Activated CD4-positive, alpha-beta T cell treated with anti-CD3 and anti-CD28 coated beads, Interleukin-2, Interleukin-4, amounts not matched to agents 100 ng/mL and 50 ng/mL, durations not matched to agents 16 hours and 8 hours (primary cell): ENCODE data around the gene CYTH2.

Experiments
- DNase-seq: peaks from one replicate; pipeline ENCODE4 v3.0.0-alpha.2; 2020; ENCODE audit warnings: low spot score

CYTH2 gene

DNA sequence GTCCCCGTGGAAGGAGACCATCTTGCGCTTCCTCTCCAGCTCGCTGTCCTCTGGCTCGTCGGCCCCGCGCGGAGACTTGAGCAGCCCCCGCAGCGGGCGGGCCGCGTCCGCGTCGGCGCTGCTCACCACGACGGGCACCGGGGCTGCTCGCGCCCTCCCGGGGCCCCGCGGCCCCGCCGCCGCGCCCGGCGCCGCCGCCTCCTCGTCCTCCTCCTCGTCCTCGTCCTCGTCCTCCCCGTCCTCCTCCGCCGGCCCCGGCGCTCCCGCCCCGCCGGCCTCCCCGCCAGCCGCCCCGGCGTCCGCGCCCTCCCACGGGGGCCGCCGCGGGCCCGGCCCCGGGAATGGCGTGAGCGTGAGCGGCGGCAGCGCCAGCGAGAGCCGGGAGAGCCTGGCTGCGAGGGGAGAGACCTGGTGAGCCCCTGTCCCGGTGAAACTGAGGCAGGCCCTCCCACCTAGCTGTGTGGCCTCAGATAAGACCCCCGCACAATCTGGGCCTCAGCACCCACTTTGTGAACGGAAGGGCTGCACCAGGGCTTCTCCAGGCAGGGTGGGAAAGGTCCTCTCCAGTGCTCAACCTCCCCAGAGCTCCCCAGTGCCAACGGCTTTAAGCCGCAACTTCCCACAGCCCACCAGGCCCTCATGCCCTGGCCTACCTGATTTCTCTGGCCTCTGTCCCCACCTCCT, 24.7 kb downstream of the CYTH2 start:
- DNase-seq, result no peak

DNA sequence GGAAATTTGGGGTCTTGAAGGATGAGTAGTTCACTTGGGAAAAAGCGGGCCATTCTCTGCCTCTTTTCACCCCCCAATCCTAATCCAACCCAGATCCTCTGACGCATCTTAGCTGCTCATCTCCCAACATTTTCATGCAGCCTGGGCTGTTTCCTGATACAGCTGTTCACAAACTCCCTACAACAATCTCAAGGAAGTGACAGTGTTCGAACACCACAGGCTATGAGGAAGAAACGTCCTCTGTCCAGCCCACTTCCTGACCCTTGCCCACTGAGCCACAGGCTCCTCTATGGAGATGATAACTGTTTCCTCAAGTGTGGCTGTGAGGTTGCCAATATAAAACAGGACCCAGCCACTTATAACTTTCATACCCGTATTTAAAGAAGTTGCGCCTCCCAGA, 26.2 kb downstream of the CYTH2 start:
- no peak for DNase-seq

DNA sequence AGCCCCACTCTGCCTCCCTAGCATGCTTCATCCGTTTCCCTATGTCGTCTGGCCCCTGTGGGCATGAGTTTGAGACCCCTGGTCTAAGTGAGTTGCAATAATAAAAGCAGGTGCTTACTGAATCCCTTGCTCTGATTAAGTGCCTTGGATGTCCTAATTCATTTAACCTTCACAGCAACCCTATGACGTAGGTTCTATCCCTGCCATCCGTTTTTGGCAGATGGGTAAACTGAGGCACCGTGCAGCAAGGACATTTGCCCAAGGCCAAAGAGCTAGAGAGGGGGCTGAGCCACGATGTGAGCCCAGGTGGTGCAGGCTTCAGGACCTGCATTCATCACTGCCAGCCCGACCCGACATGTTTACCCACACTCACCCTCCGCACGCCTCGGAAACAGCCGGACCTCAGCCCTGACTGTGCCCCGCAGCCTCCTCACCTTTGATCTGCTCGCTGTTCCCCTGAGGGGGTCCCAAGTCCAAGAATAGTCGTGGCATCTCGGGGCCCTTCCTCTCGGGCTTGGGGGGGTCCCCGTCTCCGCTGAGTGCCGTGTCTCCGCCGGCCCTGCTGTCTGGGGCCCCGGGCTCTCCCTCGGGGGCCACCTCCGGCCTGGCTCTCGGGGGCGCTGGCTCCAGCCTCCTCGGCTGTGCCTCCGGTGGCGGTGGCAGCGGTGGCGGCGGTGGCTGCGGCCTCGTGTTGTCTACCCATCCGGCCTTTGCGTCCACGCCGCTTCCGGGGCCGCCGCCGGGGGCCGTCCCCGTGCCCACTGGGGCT, 28.0 kb downstream of the CYTH2 start:
- no peak for DNase-seq

DNA sequence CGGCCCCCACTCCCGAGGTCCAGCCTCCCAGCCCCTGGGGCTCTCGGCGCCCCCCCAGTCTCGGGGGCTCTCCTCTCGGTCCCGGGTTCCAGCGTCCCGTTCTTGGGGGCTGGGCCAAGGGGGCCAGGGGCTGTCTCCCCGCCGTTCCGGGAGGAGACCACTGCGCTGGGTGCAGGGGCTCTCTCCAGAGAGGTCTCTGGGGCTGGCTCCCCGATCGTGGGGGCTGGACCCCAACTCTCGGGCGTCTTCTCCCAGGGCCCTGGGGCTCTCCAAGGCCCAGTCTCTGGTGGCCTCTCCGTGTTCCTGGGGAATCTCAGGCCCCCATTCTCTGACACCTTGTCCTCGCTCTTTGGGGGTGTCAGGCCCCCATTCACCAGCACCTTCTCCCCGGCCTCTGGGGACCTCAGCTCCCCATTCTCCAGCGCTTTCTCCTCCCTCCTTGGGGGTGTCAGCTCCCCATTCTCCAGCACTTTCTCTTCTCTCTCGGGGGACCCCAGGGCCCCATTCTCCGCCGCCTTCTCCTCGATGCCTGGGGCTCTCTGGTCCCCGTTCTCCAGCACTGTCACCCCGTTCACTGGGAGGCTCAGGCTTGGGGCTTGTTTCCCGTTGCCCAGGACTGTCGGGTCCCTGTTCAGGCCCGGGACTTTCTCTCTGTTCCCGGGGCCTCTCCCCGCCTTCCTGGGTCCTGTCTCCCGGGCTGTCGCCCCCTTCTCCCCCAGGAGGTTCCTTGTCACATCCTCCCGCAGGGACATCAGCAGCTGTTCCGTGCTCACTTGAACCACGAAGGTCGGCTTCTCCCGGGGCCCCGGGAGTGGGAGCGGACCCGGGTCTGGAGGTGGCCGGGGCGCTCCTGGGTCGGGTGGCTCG, 28.8 kb downstream of the CYTH2 start:
- no peak for DNase-seq

DNA sequence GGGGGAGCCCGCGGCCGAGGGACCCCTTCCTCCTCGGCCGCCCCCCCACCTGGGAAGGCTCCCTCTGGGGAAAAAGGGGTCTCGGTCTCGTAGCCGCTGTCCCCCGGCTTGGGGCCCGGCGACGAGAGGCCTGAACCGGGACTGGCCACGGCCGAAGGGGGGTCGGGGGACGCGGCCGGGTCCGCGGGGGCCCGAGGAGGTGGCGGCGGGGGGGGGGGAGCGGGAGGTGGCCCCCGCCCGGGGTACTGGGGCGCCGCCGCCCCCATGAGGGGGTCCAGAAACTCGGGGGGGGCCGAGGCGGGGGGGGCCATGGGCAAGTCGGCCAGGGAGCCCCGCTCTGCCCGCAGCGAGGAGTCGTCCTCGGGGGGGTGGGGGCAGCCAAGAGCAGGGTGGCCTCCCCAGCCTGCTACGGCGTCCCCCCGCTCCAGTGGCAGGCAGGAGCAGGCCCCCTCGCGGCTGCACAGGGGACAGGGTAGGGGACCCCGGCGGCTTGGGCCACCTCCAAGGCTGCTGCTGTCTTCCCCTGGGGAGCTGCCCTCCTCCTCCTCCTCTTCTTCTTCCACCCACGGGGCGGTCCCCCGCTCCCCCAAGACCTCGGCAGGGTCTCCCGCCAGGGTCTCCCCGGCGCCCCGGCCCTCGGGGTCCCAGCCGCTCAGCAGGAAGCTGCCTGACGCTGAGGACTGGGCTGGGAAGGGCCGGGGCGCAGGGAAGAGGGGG, 29.6 kb downstream of the CYTH2 start:
- no peak for DNase-seq

DNA sequence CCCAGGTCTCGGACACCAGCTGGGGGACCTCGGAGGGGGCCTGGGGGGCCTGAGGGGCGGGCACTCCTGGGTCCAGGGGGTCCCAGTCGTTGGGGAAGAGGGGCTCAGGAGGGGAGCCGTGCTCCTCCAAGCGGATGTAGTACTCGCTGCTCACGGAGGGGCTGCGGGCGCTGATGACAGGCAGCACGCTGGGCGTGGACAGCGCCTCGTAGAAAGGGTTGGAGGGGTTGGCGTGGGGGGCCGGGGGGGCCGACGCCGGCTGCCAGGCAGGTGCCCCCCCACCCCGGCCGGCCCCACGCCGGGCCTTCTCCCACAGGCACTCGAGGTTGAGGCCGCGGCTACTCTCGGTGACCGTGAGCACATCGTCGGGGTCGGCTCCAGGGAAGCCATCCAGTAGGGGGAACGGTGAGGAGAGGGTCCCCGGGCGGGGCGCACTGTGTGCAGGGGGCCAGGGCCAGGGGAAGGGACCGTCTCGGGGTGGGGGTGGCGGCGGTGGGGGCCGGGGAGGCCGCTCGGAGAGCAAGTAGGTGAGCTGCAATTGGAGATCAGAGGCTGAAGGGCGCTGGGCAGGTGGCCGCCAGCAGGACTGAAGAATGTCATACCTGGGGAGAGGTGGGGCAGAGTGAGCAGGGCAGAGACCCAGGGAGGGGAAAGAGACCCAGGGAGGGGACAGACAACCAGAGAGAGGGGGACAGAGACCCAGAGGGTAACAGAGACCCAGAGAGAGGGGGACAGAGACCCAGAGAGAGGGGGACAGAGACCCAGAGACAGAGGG, 30.3 kb downstream of the CYTH2 start:
- DNase-seq, result no peak

DNA sequence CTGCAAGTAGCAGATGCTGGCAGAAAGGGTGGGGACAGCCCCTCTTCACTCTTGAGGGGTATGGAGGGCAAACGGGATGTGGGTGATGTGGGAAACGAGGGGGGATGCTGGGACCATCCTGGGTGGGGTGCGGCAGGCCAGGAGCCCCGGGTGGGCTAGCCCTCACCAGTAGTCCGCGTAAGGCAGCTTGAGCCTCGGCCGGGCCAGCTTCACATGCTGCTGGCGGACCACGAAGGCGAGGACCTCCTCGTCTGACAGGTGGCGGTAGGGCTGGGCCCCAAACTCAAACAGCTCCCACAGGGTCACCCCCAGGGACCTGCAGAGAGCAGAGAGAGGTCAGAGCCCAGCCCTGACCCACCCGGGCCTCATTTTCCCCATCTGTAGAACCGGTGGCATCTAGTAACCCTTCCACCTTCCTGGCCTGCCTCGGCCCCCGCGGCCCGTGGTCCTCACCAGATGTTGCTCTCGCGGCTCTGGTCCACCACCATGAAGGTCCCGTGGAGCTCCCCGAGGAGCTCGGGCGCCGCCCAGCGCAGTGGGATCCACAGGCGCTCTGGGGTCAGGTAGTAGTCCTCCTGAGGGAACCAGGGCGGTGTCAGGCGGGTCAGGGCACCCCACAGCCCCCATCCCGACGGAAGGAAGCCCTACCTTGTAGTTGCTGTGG, 31.8 kb downstream of the CYTH2 start:
- DNase-seq, result no peak

DNA sequence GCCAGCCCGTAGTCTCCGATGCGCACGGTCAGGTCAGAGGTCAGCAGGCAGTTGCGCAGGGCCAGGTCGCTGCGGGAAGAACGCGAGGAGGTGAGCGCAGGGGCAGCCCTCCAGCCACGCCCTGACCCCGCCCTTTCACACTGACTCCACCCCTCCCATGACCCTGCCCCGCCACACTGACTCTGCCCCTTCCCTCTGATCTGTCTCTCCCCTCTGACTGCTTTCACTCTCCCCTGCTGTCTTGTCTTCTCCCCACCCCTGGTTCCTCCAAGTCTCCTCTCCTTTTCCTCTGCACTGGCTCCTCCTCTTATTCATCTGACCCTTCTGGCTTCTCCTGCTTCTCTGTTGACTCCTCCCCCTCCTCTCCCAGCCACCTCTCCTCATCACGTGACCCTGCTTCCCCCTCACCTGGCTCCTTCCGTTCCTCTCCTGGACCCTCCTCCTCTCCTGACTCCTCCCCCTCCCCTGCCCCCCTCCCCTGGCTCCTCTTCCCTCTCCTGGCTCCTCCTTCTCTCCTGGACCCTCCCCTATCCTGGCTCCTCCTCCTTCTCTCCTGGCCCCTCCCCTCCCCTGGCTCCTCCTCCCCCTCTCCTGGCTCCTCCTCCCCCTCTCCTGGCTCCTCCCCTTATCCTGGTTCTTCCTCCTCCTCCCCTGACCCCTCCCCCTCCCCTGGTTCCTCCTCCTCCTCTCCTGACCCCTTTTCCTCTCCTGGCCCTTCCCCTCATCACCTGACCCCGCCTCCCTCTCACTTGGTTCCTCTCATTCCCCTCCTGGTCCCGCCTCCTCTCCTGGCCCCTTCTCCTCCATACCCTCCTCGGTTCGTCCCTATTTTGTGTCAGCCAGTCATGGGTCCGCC, 32.6 kb downstream of the CYTH2 start:
- DNase-seq, result peak; percentile 57

DNA sequence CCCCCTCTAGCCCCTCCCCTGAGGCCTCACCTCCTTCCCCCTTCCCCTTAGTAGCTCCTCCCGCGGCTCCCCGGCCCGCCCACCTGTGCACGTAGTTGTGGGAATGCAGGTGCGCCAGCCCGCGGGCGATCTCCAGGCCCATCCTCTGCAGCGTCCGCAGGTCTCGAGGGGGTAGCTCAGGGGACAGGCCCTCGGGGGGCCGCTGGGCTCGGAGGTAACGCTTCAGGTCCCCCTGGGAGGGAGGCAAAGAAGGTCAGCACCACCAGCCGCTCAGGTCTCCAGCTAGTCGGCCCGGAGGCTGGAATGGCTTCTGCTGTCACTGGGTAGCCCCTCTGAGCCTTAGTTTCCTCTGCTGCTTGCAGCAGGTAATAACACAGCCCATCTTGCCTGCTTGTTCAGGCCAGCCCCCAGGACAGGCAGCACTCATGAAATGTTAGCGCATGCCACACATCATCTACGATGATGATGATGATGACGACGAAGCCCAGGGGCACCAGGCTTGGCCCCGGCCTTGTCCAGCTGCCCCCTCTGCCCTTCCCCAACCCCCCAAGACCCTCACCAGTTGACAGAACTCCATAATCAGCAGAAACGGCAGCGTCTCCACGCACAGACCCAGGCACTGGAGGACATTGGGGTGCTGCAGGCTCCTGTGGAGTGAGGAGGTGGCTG, 33.3 kb downstream of the CYTH2 start:
- DNase-seq, result no peak

DNA sequence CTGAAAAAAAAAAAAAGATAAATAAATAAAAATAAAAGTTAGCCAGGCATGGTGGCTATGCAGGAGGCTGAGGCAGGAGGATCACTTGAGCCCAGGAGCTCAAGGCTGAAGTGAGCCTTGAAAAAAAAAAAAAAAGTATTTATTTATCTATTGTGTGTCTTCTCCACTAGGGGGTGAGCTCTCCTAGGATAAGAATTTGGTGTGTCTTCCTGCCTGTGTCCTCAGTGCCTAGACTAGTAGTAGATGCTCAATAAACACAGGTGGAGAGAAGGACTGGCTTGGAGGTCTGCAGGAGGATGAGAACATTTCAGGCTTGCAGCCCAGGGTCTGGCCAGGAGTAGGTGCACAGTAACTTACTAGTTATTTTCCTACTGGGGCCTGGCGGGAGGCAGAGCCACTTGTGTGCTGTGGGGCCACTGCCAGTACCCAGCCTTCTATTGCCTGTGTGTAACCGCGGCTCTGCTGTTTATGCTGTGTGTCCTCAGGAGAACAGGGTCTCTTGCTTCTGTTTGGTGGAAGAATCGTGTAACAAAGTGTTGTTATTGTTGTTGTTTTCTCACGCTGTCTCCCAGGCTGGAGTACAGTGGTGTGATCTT, 37.1 kb downstream of the CYTH2 start:
- peak; percentile 57 for DNase-seq

DNA sequence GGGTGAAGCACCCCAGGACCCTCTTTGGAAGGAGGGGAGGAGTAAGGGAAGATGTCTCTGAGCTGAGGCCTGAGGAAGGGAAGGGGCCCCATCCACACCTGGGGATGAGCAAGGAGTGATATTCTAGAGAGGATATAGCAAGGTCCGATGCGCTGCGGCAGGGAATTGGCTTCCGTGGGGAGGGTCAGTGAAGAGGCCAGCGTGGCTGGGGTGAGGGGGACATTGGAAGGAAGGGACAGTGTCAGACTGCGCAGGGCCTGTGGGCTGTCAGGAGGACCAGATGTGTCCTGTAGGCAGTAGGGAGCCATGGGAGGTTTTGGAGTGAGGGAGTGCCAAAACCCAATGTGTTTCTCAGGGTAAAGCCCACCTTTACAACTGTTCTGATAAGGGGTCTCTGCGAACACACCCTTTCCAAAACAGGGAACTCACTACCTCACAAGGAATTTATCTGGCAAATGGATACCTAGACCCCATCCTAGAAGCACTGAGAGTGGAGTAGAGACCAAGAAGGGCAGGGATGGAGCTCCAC, 38.8 kb downstream of the CYTH2 start:
- no peak for DNase-seq

DNA sequence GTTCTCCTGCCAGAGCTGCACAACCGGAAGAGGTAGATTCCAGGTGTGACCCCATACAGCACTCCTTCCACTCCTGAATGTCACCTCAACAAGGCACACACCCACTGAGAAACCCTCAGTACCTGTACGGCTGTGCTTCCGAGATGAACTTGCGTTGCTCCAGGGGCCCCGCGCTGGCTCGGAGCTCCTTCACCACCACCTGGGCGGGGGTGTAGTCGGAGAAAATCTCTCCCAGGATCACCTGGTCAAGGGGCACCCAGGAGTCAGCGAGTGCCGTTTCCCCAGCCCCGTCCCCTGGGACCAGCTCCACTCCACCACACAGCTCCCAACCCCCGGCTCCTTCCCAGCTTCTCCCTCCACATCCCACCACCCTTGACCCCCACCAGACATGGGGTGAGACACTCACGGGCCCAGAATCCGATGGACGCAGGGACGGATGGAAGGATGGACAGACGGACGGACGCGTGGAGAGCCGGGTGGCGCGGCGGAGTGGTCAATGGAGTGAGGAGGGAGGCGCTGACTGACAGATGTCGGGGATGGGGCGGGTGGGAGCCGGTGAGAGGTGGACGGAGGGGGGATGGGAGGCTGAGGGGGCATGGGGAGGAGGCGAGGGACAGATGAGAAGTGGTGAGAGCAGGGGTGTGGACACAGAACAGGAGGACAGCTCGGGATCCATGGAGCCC, 39.7 kb downstream of the CYTH2 start:
- no peak for DNase-seq

DNA sequence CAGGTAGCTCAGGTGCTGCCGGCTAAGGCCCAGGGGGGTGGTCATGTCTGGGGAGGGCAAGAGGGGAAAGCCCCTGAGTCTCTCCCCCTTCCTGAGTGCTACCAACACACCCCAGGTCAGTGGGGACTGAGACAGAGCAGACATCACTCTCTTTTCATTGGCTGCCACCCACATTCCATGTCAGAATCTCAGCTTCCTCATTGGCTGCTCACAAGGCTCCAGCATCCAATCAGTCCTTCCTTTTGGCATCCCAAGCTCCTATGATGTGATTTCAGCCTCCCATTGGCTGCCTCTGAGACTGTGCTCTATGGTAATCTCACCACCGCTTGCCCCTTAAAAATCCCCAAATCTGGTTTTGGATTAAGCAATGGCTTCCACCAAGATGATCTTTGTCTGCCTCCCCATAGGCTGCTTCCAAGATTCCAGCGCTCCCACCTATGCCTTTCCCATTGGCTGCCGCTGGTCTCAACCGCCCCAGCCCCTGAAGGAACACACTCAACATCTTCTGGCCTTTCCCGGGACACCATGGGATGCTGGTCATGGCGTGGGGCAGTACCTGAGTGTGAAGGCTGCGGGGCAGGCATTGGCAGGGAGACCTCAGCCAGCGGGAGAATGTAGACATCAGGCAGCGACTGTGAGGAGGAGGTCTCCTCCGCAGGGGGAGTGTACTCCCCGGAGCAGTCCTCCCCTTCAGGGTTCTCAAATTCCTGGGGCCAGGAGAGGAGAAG, 40.5 kb downstream of the CYTH2 start:
- DNase-seq, result no peak

DNA sequence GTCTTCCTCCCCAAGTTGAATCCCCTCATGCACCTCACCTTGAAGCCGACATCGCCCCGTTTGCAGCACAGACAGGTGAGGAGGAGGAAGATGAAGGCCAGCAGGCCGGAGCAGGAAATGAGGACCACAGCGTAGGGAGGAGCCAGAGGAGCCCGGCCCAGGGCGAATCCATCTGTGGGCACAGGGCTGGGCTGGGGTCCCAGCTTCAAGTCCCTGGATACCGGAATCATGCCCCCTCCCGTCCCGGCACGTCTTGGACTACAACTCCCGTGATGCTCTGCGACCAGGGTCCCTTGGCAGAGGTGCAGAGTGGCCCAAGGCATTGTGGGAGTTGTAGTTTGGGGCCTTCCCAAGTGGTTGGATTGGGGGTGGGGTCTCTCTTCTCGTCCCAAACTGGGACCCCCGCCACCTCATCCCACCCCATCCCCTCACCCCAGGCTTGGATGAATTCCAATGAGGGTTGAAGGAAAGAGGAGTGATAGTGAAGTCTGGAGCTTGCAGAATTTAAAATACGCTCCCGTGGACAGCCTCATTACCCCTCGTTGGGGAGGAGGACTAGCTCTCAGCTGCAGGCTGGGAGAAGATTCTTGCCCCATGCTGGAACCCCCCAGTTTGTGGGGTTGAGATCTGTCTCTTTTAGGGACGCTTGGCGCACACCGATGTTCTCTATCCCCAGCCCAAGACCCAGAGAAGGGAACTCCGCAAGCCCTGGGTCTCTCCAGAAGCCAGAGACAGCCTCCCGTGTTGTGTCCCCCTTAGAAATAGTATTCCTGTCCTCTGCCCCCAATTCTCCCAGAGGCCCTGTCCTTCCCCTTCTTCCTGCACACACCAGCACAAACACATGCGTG, 41.5 kb downstream of the CYTH2 start:
- peak; percentile 79 for DNase-seq

DNA sequence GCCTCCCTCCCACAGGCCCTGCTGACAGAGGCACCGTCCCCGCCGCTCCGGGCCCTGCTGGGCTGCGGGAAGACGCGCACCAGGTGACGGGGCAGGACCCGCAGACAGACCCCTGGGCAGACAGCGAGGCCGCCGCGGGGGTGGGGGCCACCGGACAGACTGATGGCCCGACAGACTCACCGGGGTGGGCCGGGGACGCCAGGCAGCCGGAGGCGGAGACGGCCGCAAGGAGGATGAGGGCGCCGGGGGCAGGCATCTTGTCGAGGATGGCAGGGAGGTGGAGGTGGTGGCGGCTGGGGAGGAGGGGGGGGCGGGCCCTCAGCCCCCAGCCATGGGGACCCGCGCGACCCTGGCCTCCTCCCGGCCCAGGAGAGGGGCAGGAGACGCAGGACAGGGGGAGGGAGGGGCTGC, 42.2 kb downstream of the CYTH2 start:
- no peak for DNase-seq

DNA sequence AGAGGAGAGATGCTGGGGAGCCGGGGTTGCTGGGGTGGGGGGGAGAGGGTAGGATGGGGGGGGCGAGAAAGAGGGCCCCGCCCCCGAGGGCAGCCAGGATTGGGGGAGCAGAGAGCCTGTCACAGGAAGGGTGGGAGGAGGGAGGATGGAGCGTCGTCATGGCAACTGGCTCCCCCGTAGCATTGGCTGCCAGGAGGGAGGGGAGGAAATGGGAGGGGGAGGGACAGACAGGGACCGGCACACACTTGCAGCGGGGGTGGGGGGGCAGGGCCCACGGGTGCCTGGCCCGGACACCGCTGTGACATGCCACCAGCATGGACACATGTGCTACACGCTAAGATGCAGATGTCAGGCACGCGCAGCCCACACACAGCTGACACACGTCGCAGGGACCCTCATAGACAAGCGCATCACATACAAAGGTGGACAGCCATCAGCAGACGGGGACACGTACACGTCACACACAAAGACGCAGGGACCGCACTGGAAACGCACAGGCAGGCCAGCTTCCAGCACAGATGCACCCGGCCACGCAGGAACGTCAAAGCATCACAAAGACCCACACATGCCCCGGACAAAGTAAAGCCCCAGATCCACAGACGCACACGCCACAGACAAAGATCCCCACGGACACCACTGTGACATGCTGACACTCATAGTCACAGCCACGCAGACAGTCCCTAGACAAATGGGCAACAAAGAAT, 42.8 kb downstream of the CYTH2 start, which contains the start of gene LMTK3:
Gene LMTK3, minus strand, starts transcription at position 36 of the 704 bp plus-strand sequence. CDS start 259 bp downstream, outside the sequence.
- DNase-seq, result peak; percentile 68
